GM12864 (cell line): ENCODE measurements around the gene CSRP1.

Experiments used
- DNase-seq: peaks from one replicate; pipeline ENCODE4 v3.0.0-alpha.2; 2011; ENCODE audit warnings: low read depth
- H3K4me3 ChIP-seq: 2 replicates; pipeline ENCODE4 v1.5.1; 2011; ENCODE audit warnings: mild to moderate bottlenecking, low read depth, low read length, control low read depth
- CTCF ChIP-seq: IDR thresholded peaks from 2 replicates; pipeline ENCODE4 v1.5.1; 2011; ENCODE audit warnings: low read depth, mild to moderate bottlenecking, moderate library complexity, low read length, control low read depth, inconsistent platforms; ENCODE audit errors: missing control alignments

Gene CSRP1

GRCh38 chr1:201485184-201485774 lies 21.6 kb downstream of the CSRP1 start:
- H3K4me3 ChIP-seq: no peak overlapping the region
- no peak for DNase-seq
- TF ChIP-seq CTCF: no peak

- TF ChIP-seq CTCF: no peak
- no peak for DNase-seq
- no peak overlapping the region for H3K4me3 ChIP-seq
These were observed 23.5 kb downstream of the CSRP1 start for GRCh38 chr1:201483373-201483949.

- no peak overlapping the region for H3K4me3 ChIP-seq
- no peak for DNase-seq
- no peak for TF ChIP-seq CTCF
These were observed 24.2 kb downstream of the CSRP1 start for GRCh38 chr1:201482755-201483154.

GRCh38 chr1:201481761-201482493 lies 25.0 kb downstream of the CSRP1 start:
- TF ChIP-seq CTCF: peak; percentile 93
- peak overlapping the region; percentile 22 for H3K4me3 ChIP-seq
- DNase-seq: peak; percentile 49

- H3K4me3 ChIP-seq: peak overlapping the region; percentile 41
These were observed 25.9 kb downstream of the CSRP1 start for GRCh38 chr1:201481004-201481380.

GRCh38 chr1:201480231-201481003 lies 26.5 kb downstream of the CSRP1 start:
- H3K4me3 ChIP-seq: peak overlapping the region; percentile 41
- no peak for TF ChIP-seq CTCF
- DNase-seq: peak; percentile 51

More at GRCh38 chr1:201481004-201481380, 25.9 kb downstream of the CSRP1 start:
- TF ChIP-seq CTCF: peak; percentile 1
- DNase-seq: no peak
